ENCODE measurements around the gene GPR108.
A peak's percentile ranks its signal among the peaks of the same experiment; 100 is the strongest.

The GPR108 gene

GRCh38 chr19:6723108-6723618 lies 14.2 kb downstream of the GPR108 start (continued):
- TF ChIP-seq ZNF549 (tag by site-specific recombination; IDR thresholded peaks at IDR 0.05) = no peak
- TF ChIP-seq GLI4 (tag by site-specific recombination; IDR thresholded peaks at IDR 0.05) = no peak
- TF ChIP-seq ZFP3 (tag by site-specific recombination; IDR thresholded peaks at IDR 0.05; ENCODE audit: low read depth) = no peak
- TF ChIP-seq ZFHX2 (tag by site-specific recombination; conservative IDR thresholded peaks at IDR 0.05) = peak; percentile 43
- no peak for TF ChIP-seq SP7 (tag by site-specific recombination; IDR thresholded peaks at IDR 0.05)
- TF ChIP-seq ZNF571 (tag by site-specific recombination; IDR thresholded peaks at IDR 0.05) = no peak
- no peak for TF ChIP-seq OSR2 (tag by site-specific recombination; IDR thresholded peaks at IDR 0.05)
- no peak for TF ChIP-seq YY1 (tag by site-specific recombination; IDR thresholded peaks at IDR 0.05)

DNA sequence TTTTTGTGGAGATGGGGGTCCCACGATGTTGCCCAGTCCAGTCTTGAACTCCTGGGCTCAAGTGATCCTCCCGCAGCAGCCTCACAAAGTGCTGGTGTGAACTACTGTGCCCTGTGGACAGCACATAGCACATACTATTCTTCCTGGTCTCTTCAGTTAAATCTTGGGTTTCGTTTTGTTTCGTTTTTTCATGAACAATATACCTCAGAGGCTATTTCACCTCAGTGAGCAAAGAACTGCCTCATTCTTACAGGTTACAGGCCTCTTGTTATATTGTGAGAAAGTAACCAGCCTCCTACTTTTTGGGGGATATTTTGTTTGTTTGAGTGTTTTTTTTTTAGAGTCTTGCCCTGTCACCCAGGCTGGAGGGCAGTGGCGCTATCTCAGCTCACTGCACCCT lies 15.6 kb downstream of the GPR108 start:
- Histone ChIP-seq H3K27ac (ENCODE audit: extremely low read depth, low read depth, low read length) (no peak overlapping the region), H3K36me3 (ENCODE audit: control insufficient read depth in 2 of 2, insufficient read depth in 1 of 2, low read length in 2 of 2) (no peaks in the 10 kb centered on the region), H3K4me3 (ENCODE audit: low read depth, low read length) (no peak overlapping the region), H3K4me1 (ENCODE audit: control insufficient read depth, insufficient read depth, low read length) (no peaks in the 10 kb centered on the region), H3K9me3 (ENCODE audit: control insufficient read depth, insufficient read depth, low read depth, low read length) (no peaks in the 10 kb centered on the region)
- POLR2A ChIA-PET = no interaction called here
- TF ChIP-seq, protein P1, sequence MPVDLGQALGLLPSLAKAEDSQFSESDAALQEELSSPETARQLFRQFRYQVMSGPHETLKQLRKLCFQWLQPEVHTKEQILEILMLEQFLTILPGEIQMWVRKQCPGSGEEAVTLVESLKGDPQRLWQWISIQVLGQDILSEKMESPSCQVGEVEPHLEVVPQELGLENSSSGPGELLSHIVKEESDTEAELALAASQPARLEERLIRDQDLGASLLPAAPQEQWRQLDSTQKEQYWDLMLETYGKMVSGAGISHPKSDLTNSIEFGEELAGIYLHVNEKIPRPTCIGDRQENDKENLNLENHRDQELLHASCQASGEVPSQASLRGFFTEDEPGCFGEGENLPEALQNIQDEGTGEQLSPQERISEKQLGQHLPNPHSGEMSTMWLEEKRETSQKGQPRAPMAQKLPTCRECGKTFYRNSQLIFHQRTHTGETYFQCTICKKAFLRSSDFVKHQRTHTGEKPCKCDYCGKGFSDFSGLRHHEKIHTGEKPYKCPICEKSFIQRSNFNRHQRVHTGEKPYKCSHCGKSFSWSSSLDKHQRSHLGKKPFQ (tag by site-specific recombination; IDR thresholded peaks at IDR 0.05) = no peak
- no peak for TF ChIP-seq ZNF341 (tag by site-specific recombination; IDR thresholded peaks at IDR 0.05; ENCODE audit: low read depth)
- TF ChIP-seq ZNF302 (tag by site-specific recombination; IDR thresholded peaks at IDR 0.05; ENCODE audit: low read depth) = no peak
- no peak for TF ChIP-seq SP7 (tag by site-specific recombination; IDR thresholded peaks at IDR 0.05)
- no peak for TF ChIP-seq ZNF23 (tag by site-specific recombination; IDR thresholded peaks at IDR 0.05; ENCODE audit: borderline replicate concordance)
- TF ChIP-seq, protein P2, sequence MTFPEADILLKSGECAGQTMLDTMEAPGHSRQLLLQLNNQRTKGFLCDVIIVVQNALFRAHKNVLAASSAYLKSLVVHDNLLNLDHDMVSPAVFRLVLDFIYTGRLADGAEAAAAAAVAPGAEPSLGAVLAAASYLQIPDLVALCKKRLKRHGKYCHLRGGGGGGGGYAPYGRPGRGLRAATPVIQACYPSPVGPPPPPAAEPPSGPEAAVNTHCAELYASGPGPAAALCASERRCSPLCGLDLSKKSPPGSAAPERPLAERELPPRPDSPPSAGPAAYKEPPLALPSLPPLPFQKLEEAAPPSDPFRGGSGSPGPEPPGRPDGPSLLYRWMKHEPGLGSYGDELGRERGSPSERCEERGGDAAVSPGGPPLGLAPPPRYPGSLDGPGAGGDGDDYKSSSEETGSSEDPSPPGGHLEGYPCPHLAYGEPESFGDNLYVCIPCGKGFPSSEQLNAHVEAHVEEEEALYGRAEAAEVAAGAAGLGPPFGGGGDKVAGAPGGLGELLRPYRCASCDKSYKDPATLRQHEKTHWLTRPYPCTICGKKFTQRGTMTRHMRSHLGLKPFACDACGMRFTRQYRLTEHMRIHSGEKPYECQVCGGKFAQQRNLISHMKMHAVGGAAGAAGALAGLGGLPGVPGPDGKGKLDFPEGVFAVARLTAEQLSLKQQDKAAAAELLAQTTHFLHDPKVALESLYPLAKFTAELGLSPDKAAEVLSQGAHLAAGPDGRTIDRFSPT (tag by site-specific recombination; IDR thresholded peaks at IDR 0.05) = no peak
- TF ChIP-seq ZNF558 (tag by site-specific recombination; IDR thresholded peaks at IDR 0.05) = no peak
- TF ChIP-seq ZIC2 (tag by site-specific recombination; IDR thresholded peaks at IDR 0.05) = no peak
- no peak for TF ChIP-seq ZNF324 (tag by site-specific recombination; IDR thresholded peaks at IDR 0.05)
- TF ChIP-seq ZNF169 (tag by site-specific recombination; IDR thresholded peaks at IDR 0.05) = no peak
- no peak for TF ChIP-seq ZNF366 (tag by site-specific recombination; conservative IDR thresholded peaks at IDR 0.05)
- TF ChIP-seq KLF16 (tag by site-specific recombination; IDR thresholded peaks at IDR 0.05) = no peak
- TF ChIP-seq ZBTB6 (tag by site-specific recombination; IDR thresholded peaks at IDR 0.05) = no peak
- no peak for TF ChIP-seq ZNF560 (tag by site-specific recombination; IDR thresholded peaks at IDR 0.05; ENCODE audit: borderline replicate concordance)
- TF ChIP-seq ZNF707 (tag by site-specific recombination; IDR thresholded peaks at IDR 0.05) = no peak
- CTCF ChIA-PET = interaction anchor here (0.7 to 1.0 kb wide), 2 partner anchors 10 to 205 kb away, joined by 5 to 6 read pairs; no protein-coding TSS in a partner anchor

All from HEK293 (cell line).